GM12878 (cell line): Measurements from ENCODE around the gene GCDH. TPM values are rescaled to one million over a fixed set of nuclear protein-coding genes. Genes with fewer than 3 reads are reported as not detected.

ENCODE experiments used
- ASH2L ChIP-seq: fragments of 300-600, 200-600 bp; sonication (generic); IDR thresholded peaks from 2 replicates; pipeline ENCODE4 v1.6.1; 2017; ENCODE audit warnings: low read depth, mild to moderate bottlenecking, borderline replicate concordance
- BHLHE40 ChIP-seq, 2 experiments: fragments of 450-650 bp in 1 of 2; IDR thresholded peaks; 2 replicates each; pipeline ENCODE4 v1.6.1; 2011 to 2017; ENCODE audit warnings: low read depth in 2 of 2, borderline replicate concordance in 1 of 2, improper control_type of control experiment in 1 of 2, low read length in 1 of 2, mild to moderate bottlenecking in 1 of 2
- EGR1 ChIP-seq, 2 experiments: IDR thresholded peaks; 1 replicate in 1 of 2; 2 replicates in 1 of 2; pipeline ENCODE4 v1.6.1; 2011 to 2012; ENCODE audit warnings: low read depth in 2 of 2, low read length in 2 of 2, borderline replicate concordance in 1 of 2, mild to moderate bottlenecking in 1 of 2, moderate library complexity in 1 of 2
- EP300 ChIP-seq, 2 experiments: fragments of 150-350 bp in 1 of 2; IDR thresholded peaks; 2 replicates each; pipeline ENCODE4 v1.6.1; 2011 to 2012; ENCODE audit warnings: low read depth in 2 of 2, low read length in 2 of 2, borderline replicate concordance in 1 of 2, improper control_type of control experiment in 1 of 2, inconsistent platforms in 1 of 2; ENCODE audit not compliant: control insufficient read depth in 1 of 2
- EZH2 ChIP-seq: IDR thresholded peaks from 2 replicates; pipeline ENCODE4 v1.6.1; 2012; ENCODE audit warnings: low read depth, mild to moderate bottlenecking, control low read depth, inconsistent platforms, low read length, borderline replicate concordance; ENCODE audit not compliant: control insufficient read depth
- HCFC1 ChIP-seq: fragments of 150-350 bp; IDR thresholded peaks from 2 replicates; pipeline ENCODE4 v1.6.1; 2014; ENCODE audit warnings: low read length
- HDAC2 ChIP-seq: fragments of 200-600 bp; sonication (generic); IDR thresholded peaks from 2 replicates; pipeline ENCODE4 v1.6.1; 2017
- HDAC6 ChIP-seq: fragments of 200-600 bp; sonication (generic); IDR thresholded peaks from one replicate; pipeline ENCODE4 v1.8.0; 2017; ENCODE audit warnings: antibody characterized with exemption; ENCODE audit not compliant: unreplicated experiment
- IKZF1 ChIP-seq: fragments of 450-650 bp; conservative IDR thresholded peaks from 2 replicates; pipeline ENCODE4 v1.6.1; 2017; ENCODE audit warnings: antibody characterized with exemption, mild to moderate bottlenecking
- MTA2 ChIP-seq: fragments of 450-650 bp; IDR thresholded peaks from 2 replicates; pipeline ENCODE4 v1.6.1; 2016; ENCODE audit warnings: low read depth, mild to moderate bottlenecking, moderate library complexity
- NFYA ChIP-seq: IDR thresholded peaks from 2 replicates; pipeline ENCODE4 v1.6.1; 2011; ENCODE audit warnings: low read depth, mild to moderate bottlenecking, low read length, improper control_type of control experiment, borderline replicate concordance
- POLR2A ChIP-seq: IDR thresholded peaks from 2 replicates; pipeline ENCODE4 v1.6.1; 2011; ENCODE audit warnings: low read depth, mild to moderate bottlenecking, low read length
- SUZ12 ChIP-seq: fragments of 200-600 bp; sonication (generic); IDR thresholded peaks from one replicate; pipeline ENCODE4 v1.6.1; 2018; ENCODE audit warnings: antibody characterized with exemption, mild to moderate bottlenecking; ENCODE audit not compliant: unreplicated experiment
- TAF1 ChIP-seq: IDR thresholded peaks from 2 replicates; pipeline ENCODE4 v1.6.1; 2011; ENCODE audit warnings: mild to moderate bottlenecking, low read depth, low read length, borderline replicate concordance
- TCF12 ChIP-seq: IDR thresholded peaks from 2 replicates; pipeline ENCODE4 v1.6.1; 2011; ENCODE audit warnings: low read depth, mild to moderate bottlenecking, low read length
- ZNF207 ChIP-seq: fragments of 450-650 bp; IDR thresholded peaks from 2 replicates; pipeline ENCODE4 v1.6.1; 2014; ENCODE audit warnings: antibody characterized with exemption, mild to moderate bottlenecking, borderline replicate concordance
- ZNF384 ChIP-seq: IDR thresholded peaks from 2 replicates; pipeline ENCODE4 v1.6.1; 2012; ENCODE audit warnings: low read depth, mild to moderate bottlenecking, low read length, improper control_type of control experiment, borderline replicate concordance
- polyA plus RNA-seq, 11 experiments: library from polyadenylated mRNA; depleted of rRNA in 4 of 11; unstranded in 6 of 11; stranded (reverse) in 5 of 11; fragments of >200 nt; fragmentation: Nextera tagmentation in 4 of 11; fragmentation: Illumina TruSeq in 1 of 11; extraction: Ambion mirVana in 4 of 11; extraction: Trizol in 1 of 11; gene quantifications; 1 replicate in 1 of 11; 2 replicates in 10 of 11; pipeline versions ENCODE4 v1.2.1 to v1.2.3, GENCODE V29; 2011 to 2016; ENCODE audit warnings: inconsistent platforms in 2 of 11, missing spikeins in 2 of 11, low read depth in 1 of 11
- total RNA-seq, 4 experiments: library from RNA; depleted of rRNA in 3 of 4; stranded (reverse); fragments of >200 nt in 3 of 4; fragmentation: Illumina TruSeq in 1 of 4; extraction: Trizol in 1 of 4; gene quantifications; 2 replicates each; pipeline versions ENCODE4 v1.2.1 to v1.2.3, GENCODE V29; 2013 to 2021

The GCDH gene
- total and polyA plus RNA-seq, 10 of the 15 experiments (the other 5 are each of a cell fraction or from before 2014, with no cell fraction given), result 4.2 to 69.4 (median 39.7) TPM

- TF ChIP-seq ASH2L (no peak), HDAC2 (no peak), BHLHE40 (IDR thresholded peaks at IDR 0.05; ENCODE audit: borderline replicate concordance in 1 of 2, low read depth in 2 of 2, low read length in 1 of 2) (peak in 1 of 2 experiments; percentile 43; a peak in 1 of 4 replicates), NFYA (no peak), EGR1 (IDR thresholded peaks at IDR 0.05; ENCODE audit: borderline replicate concordance in 1 of 2, low read depth in 2 of 2, low read length in 2 of 2) (0 out of 3 replicates have a peak, but pooled peaks of 1 of the 2 experiments have one; percentile 15), HDAC6 (no peak), EZH2 (no peak), POLR2A (peak; percentile 45; the same call in 1 of the 2 replicates), TAF1 (0 out of 2 replicates have a peak, but pooled peaks have one; percentile 35), SUZ12 (no peak), EP300 (IDR thresholded peaks at IDR 0.05; ENCODE audit: borderline replicate concordance in 1 of 2, control insufficient read depth in 1 of 2, low read depth in 2 of 2, low read length in 2 of 2) (0 out of 4 replicates have a peak, but pooled peaks of 1 of the 2 experiments have one; percentile 37), IKZF1 (peak; percentile 37), MTA2 (0 out of 2 replicates have a peak, but pooled peaks have one; percentile 10), ZNF207 (0 out of 2 replicates have a peak, but pooled peaks have one; percentile 24), HCFC1 (0 out of 2 replicates have a peak, but pooled peaks have one; percentile 20), ZNF384 (0 out of 2 replicates have a peak, but pooled peaks have one; percentile 24), TCF12 (peak; percentile 48; the same call in 1 of the 2 replicates)
Observed at GRCh38 chr19:12867120-12868099, 23.6 kb upstream of the GCDH start (continued).
